Liver (tissue), 9 donors: Measurements from ENCODE around the gene PEX11G. TPM values are rescaled to one million over a fixed set of nuclear protein-coding genes. Genes with fewer than 3 reads are reported as not detected.

Source experiments
- DNase-seq: peaks from one replicate; pipeline ENCODE4 v3.0.0-alpha.2; 2017; ENCODE audit warnings: low spot score
- H3K27ac ChIP-seq, 2 donors: one replicate each; pipeline ENCODE4 v1.7.0; 2013; ENCODE audit warnings: inconsistent platforms in 2 of 2, low read length in 2 of 2, control low read depth in 1 of 2, low read depth in 1 of 2, mild to moderate bottlenecking in 1 of 2
- H3K27me3 ChIP-seq, 4 donors: one replicate each; pipeline versions ENCODE4 v1.6.1 to v1.7.0; 2013; ENCODE audit warnings: low read length in 3 of 4, inconsistent platforms in 1 of 4, mild to moderate bottlenecking in 1 of 4, moderate library complexity in 1 of 4; ENCODE audit not compliant: control insufficient read depth in 4 of 4, insufficient read depth in 4 of 4
- H3K36me3 ChIP-seq, 4 donors: one replicate each; pipeline versions ENCODE4 v1.6.1 to v1.7.0; 2013; ENCODE audit warnings: low read length in 3 of 4, mild to moderate bottlenecking in 3 of 4, low read depth in 1 of 4, moderate library complexity in 1 of 4; ENCODE audit not compliant: control insufficient read depth in 4 of 4, insufficient read depth in 3 of 4
- H3K4me1 ChIP-seq, 4 donors: one replicate each; pipeline versions ENCODE4 v1.6.1 to v1.7.0; 2013; ENCODE audit warnings: low read length in 3 of 4, mild to moderate bottlenecking in 3 of 4, moderate library complexity in 1 of 4; ENCODE audit not compliant: control insufficient read depth in 4 of 4, insufficient read depth in 4 of 4
- H3K4me3 ChIP-seq, 3 donors: one replicate each; pipeline versions ENCODE4 v1.6.1 to v1.7.0; 2013; ENCODE audit warnings: low read length in 3 of 3, control low read depth in 1 of 3, low read depth in 1 of 3, mild to moderate bottlenecking in 1 of 3
- H3K9ac ChIP-seq, 2 donors: one replicate each; pipeline ENCODE4 v1.7.0; 2013; ENCODE audit warnings: low read length in 2 of 2, mild to moderate bottlenecking in 2 of 2, moderate library complexity in 2 of 2, control low read depth in 1 of 2, low read depth in 1 of 2
- H3K9me3 ChIP-seq, 4 donors: one replicate each; pipeline versions ENCODE4 v1.6.1 to v1.7.0; 2013; ENCODE audit warnings: low read length in 3 of 4; ENCODE audit not compliant: control insufficient read depth in 4 of 4
- EGR1 ChIP-seq, 2 donors: IDR thresholded peaks; 2 replicates each; pipeline ENCODE4 v1.6.1; 2016 to 2018; ENCODE audit warnings: antibody characterized with exemption in 2 of 2, low read depth in 2 of 2
- FOXA1 ChIP-seq: IDR thresholded peaks from 2 replicates; pipeline ENCODE4 v1.6.1; 2016; ENCODE audit warnings: antibody characterized with exemption
- FOXA2 ChIP-seq: IDR thresholded peaks from 2 replicates; pipeline ENCODE4 v1.6.1; 2016; ENCODE audit warnings: antibody characterized with exemption
- GABPA ChIP-seq, 2 donors: IDR thresholded peaks in 1 of 2; conservative IDR thresholded peaks in 1 of 2; 2 replicates each; pipeline ENCODE4 v1.6.1; 2016; ENCODE audit warnings: antibody characterized with exemption in 2 of 2, mild to moderate bottlenecking in 1 of 2, moderate library complexity in 1 of 2
- HNF4A ChIP-seq, 2 donors: conservative IDR thresholded peaks; 2 replicates each; pipeline ENCODE4 v1.6.1; 2016; ENCODE audit warnings: antibody characterized with exemption in 2 of 2, mild to moderate bottlenecking in 2 of 2
- HNF4G ChIP-seq: IDR thresholded peaks from 2 replicates; pipeline ENCODE4 v1.6.1; 2016; ENCODE audit warnings: antibody characterized with exemption
- JUND ChIP-seq, 2 donors: IDR thresholded peaks; 2 replicates each; pipeline ENCODE4 v1.6.1; 2016; ENCODE audit warnings: antibody characterized with exemption in 2 of 2
- NR2F2 ChIP-seq: IDR thresholded peaks from 2 replicates; pipeline ENCODE4 v1.6.1; 2016; ENCODE audit warnings: antibody characterized with exemption
- RAD21 ChIP-seq, 2 donors: IDR thresholded peaks; 2 replicates each; pipeline ENCODE4 v1.6.1; 2016; ENCODE audit warnings: antibody characterized with exemption in 2 of 2, mild to moderate bottlenecking in 2 of 2
- RXRA ChIP-seq, 2 donors: IDR thresholded peaks; 2 replicates each; pipeline ENCODE4 v1.6.1; 2017 to 2018; ENCODE audit warnings: antibody characterized with exemption in 2 of 2, mild to moderate bottlenecking in 1 of 2
- SP1 ChIP-seq: IDR thresholded peaks from 2 replicates; pipeline ENCODE4 v1.6.1; 2018; ENCODE audit warnings: antibody characterized with exemption, mild to moderate bottlenecking
- TAF1 ChIP-seq: conservative IDR thresholded peaks from 2 replicates; pipeline ENCODE4 v1.6.1; 2016; ENCODE audit warnings: antibody characterized with exemption, mild to moderate bottlenecking
- YY1 ChIP-seq: IDR thresholded peaks from 2 replicates; pipeline ENCODE4 v1.6.1; 2016; ENCODE audit warnings: antibody characterized with exemption, mild to moderate bottlenecking
- WGBS: extraction: QIAGEN DNeasy Blood & Tissue Kit; methylation state at CpG from one replicate; pipeline ENCODE4 v1.1.7; 2013; 5-methylcytosine and 5-hydroxymethylcytosine counted together
- polyA plus RNA-seq, 2 donors: library from polyadenylated mRNA; stranded (reverse) in 1 of 2; unstranded in 1 of 2; fragments of 200-250 nt in 1 of 2; fragments of >200 nt in 1 of 2; fragmentation: Nextera tagmentation in 1 of 2; extraction: Ambion mirVana in 1 of 2; gene quantifications; one replicate each; pipeline versions ENCODE4 v1.2.1 to v1.2.3, GENCODE V29; 2013 to 2015
- total RNA-seq, 2 donors: library from RNA; depleted of rRNA; stranded (reverse); fragments of >200 nt; gene quantifications; one replicate each; pipeline ENCODE4 v1.2.3, GENCODE V29; 2014
- TF ChIP-seq, protein P1 (sequence below): fragments of 150-350 bp; IDR thresholded peaks from 2 replicates; pipeline ENCODE4 v1.5.1; 2017; ENCODE audit warnings: improper control_type of control experiment, low read depth, low read length; ENCODE audit not compliant: missing input control
- TF ChIP-seq, protein P2 (sequence below): IDR thresholded peaks from 2 replicates; pipeline ENCODE4 v1.6.1; 2016; ENCODE audit warnings: antibody characterized with exemption
- TF ChIP-seq, protein P3 (sequence below): IDR thresholded peaks from 2 replicates; pipeline ENCODE4 v1.6.1; 2016; ENCODE audit warnings: antibody characterized with exemption
- TF ChIP-seq, protein P4 (sequence below): IDR thresholded peaks from 2 replicates; pipeline ENCODE4 v1.6.1; 2016; ENCODE audit warnings: antibody characterized with exemption
- TF ChIP-seq, protein P5 (sequence below): IDR thresholded peaks from 2 replicates; pipeline ENCODE4 v1.6.1; 2016; ENCODE audit warnings: antibody characterized with exemption, mild to moderate bottlenecking
- donor health status: healthy.
- donor health status: healthy.
- donor health status: healthy.
- donor health status: healthy.
- donor health status: healthy.

PEX11G gene
- total and polyA plus RNA-seq, 4 donors, result 1.9 to 10.9 (median 8.2) TPM

DNA sequence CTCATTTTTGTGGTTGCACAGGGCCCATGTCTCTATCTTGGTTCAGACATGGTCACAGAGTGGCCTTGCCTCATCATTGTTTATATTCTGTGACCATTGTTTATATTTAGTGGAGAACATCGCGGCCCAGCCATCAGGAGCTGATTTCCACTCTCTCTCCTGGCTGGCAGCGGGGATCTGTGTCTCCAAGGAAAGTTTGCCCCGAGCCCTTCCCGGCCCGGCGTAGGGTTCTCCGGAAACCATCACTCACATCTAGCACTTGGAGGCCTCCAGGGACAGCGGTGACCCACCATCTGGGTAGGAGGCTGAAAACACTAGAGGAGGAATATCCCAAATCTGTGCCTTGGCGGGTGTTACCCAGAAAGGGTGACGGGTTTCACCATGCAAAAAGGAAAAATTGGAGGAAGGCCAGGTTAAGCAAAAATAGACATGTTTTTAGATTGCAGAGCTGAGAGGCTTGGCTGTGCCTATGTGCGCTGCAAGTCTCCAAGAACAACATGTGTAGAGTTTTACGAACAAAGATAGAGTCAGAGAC, 26.3 kb upstream of the PEX11G start:
- no peaks in the 10 kb centered on the region for H3K9me3 ChIP-seq
- no peak overlapping the region for H3K4me3 ChIP-seq
- TF ChIP-seq FOXA2, result no peak
- TF ChIP-seq SP1, result peak; percentile 27
- TF ChIP-seq YY1, result no peak
- no peak for TF ChIP-seq HNF4G
- no peak for TF ChIP-seq GABPA (IDR thresholded peaks at IDR 0.05 in 1 of 2, conservative IDR thresholded peaks at IDR 0.05 in 1 of 2)
- peak; percentile 47 for TF ChIP-seq NR2F2
- no peak for TF ChIP-seq RXRA (IDR thresholded peaks at IDR 0.05)
- TF ChIP-seq HNF4A (conservative IDR thresholded peaks at IDR 0.05), result no peak
- TF ChIP-seq, protein P1, sequence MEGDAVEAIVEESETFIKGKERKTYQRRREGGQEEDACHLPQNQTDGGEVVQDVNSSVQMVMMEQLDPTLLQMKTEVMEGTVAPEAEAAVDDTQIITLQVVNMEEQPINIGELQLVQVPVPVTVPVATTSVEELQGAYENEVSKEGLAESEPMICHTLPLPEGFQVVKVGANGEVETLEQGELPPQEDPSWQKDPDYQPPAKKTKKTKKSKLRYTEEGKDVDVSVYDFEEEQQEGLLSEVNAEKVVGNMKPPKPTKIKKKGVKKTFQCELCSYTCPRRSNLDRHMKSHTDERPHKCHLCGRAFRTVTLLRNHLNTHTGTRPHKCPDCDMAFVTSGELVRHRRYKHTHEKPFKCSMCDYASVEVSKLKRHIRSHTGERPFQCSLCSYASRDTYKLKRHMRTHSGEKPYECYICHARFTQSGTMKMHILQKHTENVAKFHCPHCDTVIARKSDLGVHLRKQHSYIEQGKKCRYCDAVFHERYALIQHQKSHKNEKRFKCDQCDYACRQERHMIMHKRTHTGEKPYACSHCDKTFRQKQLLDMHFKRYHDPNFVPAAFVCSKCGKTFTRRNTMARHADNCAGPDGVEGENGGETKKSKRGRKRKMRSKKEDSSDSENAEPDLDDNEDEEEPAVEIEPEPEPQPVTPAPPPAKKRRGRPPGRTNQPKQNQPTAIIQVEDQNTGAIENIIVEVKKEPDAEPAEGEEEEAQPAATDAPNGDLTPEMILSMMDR, result no peak
- TF ChIP-seq, protein P2, sequence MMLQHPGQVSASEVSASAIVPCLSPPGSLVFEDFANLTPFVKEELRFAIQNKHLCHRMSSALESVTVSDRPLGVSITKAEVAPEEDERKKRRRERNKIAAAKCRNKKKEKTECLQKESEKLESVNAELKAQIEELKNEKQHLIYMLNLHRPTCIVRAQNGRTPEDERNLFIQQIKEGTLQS, result no peak
- TF ChIP-seq RAD21 (IDR thresholded peaks at IDR 0.05), result no peak
- TF ChIP-seq, protein P3, sequence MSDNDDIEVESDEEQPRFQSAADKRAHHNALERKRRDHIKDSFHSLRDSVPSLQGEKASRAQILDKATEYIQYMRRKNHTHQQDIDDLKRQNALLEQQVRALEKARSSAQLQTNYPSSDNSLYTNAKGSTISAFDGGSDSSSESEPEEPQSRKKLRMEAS, result no peak
- no peak for TF ChIP-seq EGR1 (IDR thresholded peaks at IDR 0.05; ENCODE audit: low read depth in 2 of 2)
- no peak for TF ChIP-seq JUND (IDR thresholded peaks at IDR 0.05)
- peaks cover 4 to 22% (median 15%) of the 10 kb centered on the region in 4 donors for H3K4me1 ChIP-seq
- DNase-seq, result no peak
- H3K27ac ChIP-seq, result peak overlapping the region; percentile 25 to 63
- H3K27me3 ChIP-seq, result no peaks in the 10 kb centered on the region
- 79% methylated on average over 13 of the region's 13 CpGs for WGBS
- H3K9ac ChIP-seq, result no peak overlapping the region
- H3K36me3 ChIP-seq, result peaks cover 0 to 3% (median 0%) of the 10 kb centered on the region in 4 donors

DNA sequence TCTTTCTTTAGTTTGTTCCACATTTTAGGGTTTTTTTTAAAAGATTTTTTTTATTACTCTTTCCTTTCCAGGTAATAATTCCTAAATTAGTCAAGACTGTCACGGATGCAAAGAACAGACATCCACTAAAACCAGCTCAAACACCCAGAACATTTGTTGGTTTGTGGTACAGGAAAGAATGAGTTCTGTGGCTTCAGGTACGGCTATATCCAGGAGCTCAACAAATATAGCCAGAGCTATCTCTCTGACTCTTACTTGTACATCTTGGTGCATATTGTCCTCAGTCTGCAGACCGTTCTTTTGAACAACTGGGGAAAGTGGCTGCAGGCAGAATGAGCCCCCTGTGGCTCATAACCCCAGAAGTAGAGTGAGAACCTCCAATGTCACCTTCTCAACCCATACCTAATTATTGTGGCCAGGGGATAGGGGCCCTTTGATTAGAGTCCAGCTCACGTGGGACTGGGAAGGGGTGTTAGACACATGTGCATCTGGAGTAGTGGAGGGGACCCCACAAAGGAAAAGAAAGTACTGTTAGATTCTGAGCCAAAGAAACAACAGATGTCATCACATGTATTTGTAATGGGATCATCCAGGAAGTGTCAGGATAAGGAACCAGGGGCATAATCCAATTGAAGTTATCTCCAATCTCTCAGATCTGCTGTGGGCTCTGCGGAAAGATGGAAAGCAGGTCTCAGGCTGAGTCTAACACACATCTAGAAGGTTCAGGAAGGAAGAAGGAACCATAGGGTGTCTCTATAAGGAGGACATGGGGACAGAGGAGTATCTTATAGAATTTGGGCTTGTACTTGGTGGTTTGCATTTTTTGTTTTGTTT, 25.2 kb upstream of the PEX11G start:
- 85% methylated on average over 5 of the region's 5 CpGs for WGBS

More for the DNA sequence above, 25.2 kb upstream of the PEX11G start:
- DNase-seq, result no peak
- no peak overlapping the region for H3K27ac ChIP-seq
- no peak for TF ChIP-seq TAF1
- no peak for TF ChIP-seq NR2F2
- TF ChIP-seq JUND (IDR thresholded peaks at IDR 0.05), result no peak
- no peak for TF ChIP-seq HNF4A (conservative IDR thresholded peaks at IDR 0.05)
- TF ChIP-seq, protein P1, result no peak
- TF ChIP-seq HNF4G, result no peak
- TF ChIP-seq, protein P4, sequence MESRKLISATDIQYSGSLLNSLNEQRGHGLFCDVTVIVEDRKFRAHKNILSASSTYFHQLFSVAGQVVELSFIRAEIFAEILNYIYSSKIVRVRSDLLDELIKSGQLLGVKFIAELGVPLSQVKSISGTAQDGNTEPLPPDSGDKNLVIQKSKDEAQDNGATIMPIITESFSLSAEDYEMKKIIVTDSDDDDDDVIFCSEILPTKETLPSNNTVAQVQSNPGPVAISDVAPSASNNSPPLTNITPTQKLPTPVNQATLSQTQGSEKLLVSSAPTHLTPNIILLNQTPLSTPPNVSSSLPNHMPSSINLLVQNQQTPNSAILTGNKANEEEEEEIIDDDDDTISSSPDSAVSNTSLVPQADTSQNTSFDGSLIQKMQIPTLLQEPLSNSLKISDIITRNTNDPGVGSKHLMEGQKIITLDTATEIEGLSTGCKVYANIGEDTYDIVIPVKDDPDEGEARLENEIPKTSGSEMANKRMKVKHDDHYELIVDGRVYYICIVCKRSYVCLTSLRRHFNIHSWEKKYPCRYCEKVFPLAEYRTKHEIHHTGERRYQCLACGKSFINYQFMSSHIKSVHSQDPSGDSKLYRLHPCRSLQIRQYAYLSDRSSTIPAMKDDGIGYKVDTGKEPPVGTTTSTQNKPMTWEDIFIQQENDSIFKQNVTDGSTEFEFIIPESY, result no peak
- no peak for TF ChIP-seq FOXA1
- no peak for TF ChIP-seq GABPA (IDR thresholded peaks at IDR 0.05 in 1 of 2, conservative IDR thresholded peaks at IDR 0.05 in 1 of 2)
- TF ChIP-seq FOXA2, result no peak
- no peak for TF ChIP-seq SP1
- TF ChIP-seq RAD21 (IDR thresholded peaks at IDR 0.05), result no peak
- TF ChIP-seq, protein P5, sequence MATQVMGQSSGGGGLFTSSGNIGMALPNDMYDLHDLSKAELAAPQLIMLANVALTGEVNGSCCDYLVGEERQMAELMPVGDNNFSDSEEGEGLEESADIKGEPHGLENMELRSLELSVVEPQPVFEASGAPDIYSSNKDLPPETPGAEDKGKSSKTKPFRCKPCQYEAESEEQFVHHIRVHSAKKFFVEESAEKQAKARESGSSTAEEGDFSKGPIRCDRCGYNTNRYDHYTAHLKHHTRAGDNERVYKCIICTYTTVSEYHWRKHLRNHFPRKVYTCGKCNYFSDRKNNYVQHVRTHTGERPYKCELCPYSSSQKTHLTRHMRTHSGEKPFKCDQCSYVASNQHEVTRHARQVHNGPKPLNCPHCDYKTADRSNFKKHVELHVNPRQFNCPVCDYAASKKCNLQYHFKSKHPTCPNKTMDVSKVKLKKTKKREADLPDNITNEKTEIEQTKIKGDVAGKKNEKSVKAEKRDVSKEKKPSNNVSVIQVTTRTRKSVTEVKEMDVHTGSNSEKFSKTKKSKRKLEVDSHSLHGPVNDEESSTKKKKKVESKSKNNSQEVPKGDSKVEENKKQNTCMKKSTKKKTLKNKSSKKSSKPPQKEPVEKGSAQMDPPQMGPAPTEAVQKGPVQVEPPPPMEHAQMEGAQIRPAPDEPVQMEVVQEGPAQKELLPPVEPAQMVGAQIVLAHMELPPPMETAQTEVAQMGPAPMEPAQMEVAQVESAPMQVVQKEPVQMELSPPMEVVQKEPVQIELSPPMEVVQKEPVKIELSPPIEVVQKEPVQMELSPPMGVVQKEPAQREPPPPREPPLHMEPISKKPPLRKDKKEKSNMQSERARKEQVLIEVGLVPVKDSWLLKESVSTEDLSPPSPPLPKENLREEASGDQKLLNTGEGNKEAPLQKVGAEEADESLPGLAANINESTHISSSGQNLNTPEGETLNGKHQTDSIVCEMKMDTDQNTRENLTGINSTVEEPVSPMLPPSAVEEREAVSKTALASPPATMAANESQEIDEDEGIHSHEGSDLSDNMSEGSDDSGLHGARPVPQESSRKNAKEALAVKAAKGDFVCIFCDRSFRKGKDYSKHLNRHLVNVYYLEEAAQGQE, result no peak
- no peak for TF ChIP-seq RXRA (IDR thresholded peaks at IDR 0.05)
- no peak for TF ChIP-seq EGR1 (IDR thresholded peaks at IDR 0.05; ENCODE audit: low read depth in 2 of 2)
- TF ChIP-seq YY1, result no peak
- TF ChIP-seq, protein P3, result no peak
- TF ChIP-seq, protein P2, result no peak
- no peaks in the 10 kb centered on the region for H3K27me3 ChIP-seq
- peaks cover 2 to 16% (median 11%) of the 10 kb centered on the region in 4 donors for H3K4me1 ChIP-seq
- H3K9ac ChIP-seq, result no peak overlapping the region
- no peak overlapping the region for H3K4me3 ChIP-seq
- no peaks in the 10 kb centered on the region for H3K9me3 ChIP-seq
- peaks cover 0 to under 1% (median 0%) of the 10 kb centered on the region in 4 donors for H3K36me3 ChIP-seq
